ENCODE data around the gene CSPG4.
"Not testable (repeated sequence)": the region's sequence is repeated elsewhere in the genome, so short reads cannot be mapped to it uniquely, and the experiment has no call there.

CSPG4 gene

GRCh38 chr15:75682181-75683135 is 30.2 kb downstream of the CSPG4 start:
- H3K4me3 Mint-ChIP-seq: no peak overlapping the region
- H3K4me1 Mint-ChIP-seq (ENCODE audit: low read depth): no peaks in the 10 kb centered on the region
- H3K36me3 Mint-ChIP-seq (ENCODE audit: low read depth): no peaks in the 10 kb centered on the region
- peaks cover 6% of the 10 kb centered on the region for H3K27me3 Mint-ChIP-seq (ENCODE audit: low read depth)
- H3K9me3 Mint-ChIP-seq: no peaks in the 10 kb centered on the region
- H3K27ac Mint-ChIP-seq: no peak overlapping the region

- H3K4me1 Mint-ChIP-seq (ENCODE audit: low read depth): no peaks in the 10 kb centered on the region
- H3K27ac Mint-ChIP-seq: no peak overlapping the region
- no peaks in the 10 kb centered on the region for H3K36me3 Mint-ChIP-seq (ENCODE audit: low read depth)
- no peaks in the 10 kb centered on the region for H3K9me3 Mint-ChIP-seq
- peaks cover 6% of the 10 kb centered on the region for H3K27me3 Mint-ChIP-seq (ENCODE audit: low read depth)
- H3K4me3 Mint-ChIP-seq: no peak overlapping the region
Observed at GRCh38 chr15:75680007-75680789, 32.5 kb downstream of the CSPG4 start.

GRCh38 chr15:75678324-75678690 is 34.3 kb downstream of the CSPG4 start:
- not testable (repeated sequence) for H3K4me3 Mint-ChIP-seq; H3K4me1 Mint-ChIP-seq (ENCODE audit: low read depth); H3K36me3 Mint-ChIP-seq (ENCODE audit: low read depth); H3K27ac Mint-ChIP-seq; H3K9me3 Mint-ChIP-seq; H3K27me3 Mint-ChIP-seq (ENCODE audit: low read depth)

- Mint-ChIP-seq H3K4me1 (ENCODE audit: low read depth) (no peaks in the 10 kb centered on the region), H3K36me3 (ENCODE audit: low read depth) (no peaks in the 10 kb centered on the region)
Observed at GRCh38 chr15:75677465-75678323, 35.0 kb downstream of the CSPG4 start.

GRCh38 chr15:75676688-75677464 is 35.8 kb downstream of the CSPG4 start:
- Mint-ChIP-seq H3K4me3 (no peak overlapping the region), H3K27me3 (ENCODE audit: low read depth) (peaks cover 6% of the 10 kb centered on the region), H3K36me3 (ENCODE audit: low read depth) (no peaks in the 10 kb centered on the region), H3K9me3 (no peaks in the 10 kb centered on the region), H3K4me1 (ENCODE audit: low read depth) (no peaks in the 10 kb centered on the region), H3K27ac (no peak overlapping the region)

More at GRCh38 chr15:75677465-75678323, 35.0 kb downstream of the CSPG4 start:
- peaks cover 6% of the 10 kb centered on the region for H3K27me3 Mint-ChIP-seq (ENCODE audit: low read depth)
- H3K9me3 Mint-ChIP-seq: no peaks in the 10 kb centered on the region
- H3K4me3 Mint-ChIP-seq: no peak overlapping the region
- H3K27ac Mint-ChIP-seq: no peak overlapping the region

GRCh38 chr15:75675579-75676404 is 36.9 kb downstream of the CSPG4 start:
- no peak overlapping the region for H3K27ac Mint-ChIP-seq
- no peak overlapping the region for H3K4me3 Mint-ChIP-seq
- H3K9me3 Mint-ChIP-seq: no peaks in the 10 kb centered on the region
- H3K27me3 Mint-ChIP-seq (ENCODE audit: low read depth): peaks cover 6% of the 10 kb centered on the region
- H3K36me3 Mint-ChIP-seq (ENCODE audit: low read depth): no peaks in the 10 kb centered on the region
- no peaks in the 10 kb centered on the region for H3K4me1 Mint-ChIP-seq (ENCODE audit: low read depth)

GRCh38 chr15:75674366-75674765 is 38.3 kb downstream of the CSPG4 start:
- Mint-ChIP-seq H3K9me3 (no peaks in the 10 kb centered on the region), H3K36me3 (ENCODE audit: low read depth) (no peaks in the 10 kb centered on the region), H3K27me3 (ENCODE audit: low read depth) (peaks cover 6% of the 10 kb centered on the region), H3K27ac (no peak overlapping the region), H3K4me1 (ENCODE audit: low read depth) (no peaks in the 10 kb centered on the region), H3K4me3 (no peak overlapping the region)

GRCh38 chr15:75673426-75674235 is 39.0 kb downstream of the CSPG4 start:
- no peaks in the 10 kb centered on the region for H3K36me3 Mint-ChIP-seq (ENCODE audit: low read depth)
- H3K27me3 Mint-ChIP-seq (ENCODE audit: low read depth): peaks cover under 1% of the 10 kb centered on the region
- H3K4me3 Mint-ChIP-seq: no peak overlapping the region
- no peaks in the 10 kb centered on the region for H3K9me3 Mint-ChIP-seq
- H3K4me1 Mint-ChIP-seq (ENCODE audit: low read depth): no peaks in the 10 kb centered on the region
- no peak overlapping the region for H3K27ac Mint-ChIP-seq

GRCh38 chr15:75672646-75673425 is 39.8 kb downstream of the CSPG4 start:
- Mint-ChIP-seq H3K9me3 (no peaks in the 10 kb centered on the region), H3K4me1 (ENCODE audit: low read depth) (no peaks in the 10 kb centered on the region), H3K27ac (no peak overlapping the region), H3K4me3 (no peak overlapping the region), H3K36me3 (ENCODE audit: low read depth) (no peaks in the 10 kb centered on the region), H3K27me3 (ENCODE audit: low read depth) (no peaks in the 10 kb centered on the region)

GRCh38 chr15:75671730-75672602 is 40.7 kb downstream of the CSPG4 start:
- H3K9me3 Mint-ChIP-seq: no peaks in the 10 kb centered on the region
- H3K4me3 Mint-ChIP-seq: no peak overlapping the region
- H3K4me1 Mint-ChIP-seq (ENCODE audit: low read depth): no peaks in the 10 kb centered on the region
- H3K27me3 Mint-ChIP-seq (ENCODE audit: low read depth): no peaks in the 10 kb centered on the region
- no peaks in the 10 kb centered on the region for H3K36me3 Mint-ChIP-seq (ENCODE audit: low read depth)
- H3K27ac Mint-ChIP-seq: no peak overlapping the region

- Mint-ChIP-seq H3K4me1 (ENCODE audit: low read depth) (peaks cover 5% of the 10 kb centered on the region), H3K36me3 (ENCODE audit: low read depth) (no peaks in the 10 kb centered on the region), H3K4me3 (no peak overlapping the region), H3K27me3 (ENCODE audit: low read depth) (no peaks in the 10 kb centered on the region), H3K9me3 (no peaks in the 10 kb centered on the region), H3K27ac (no peak overlapping the region)
Observed at GRCh38 chr15:75669879-75670212, 42.8 kb downstream of the CSPG4 start.

All from T-helper 1 cell treated with Interleukin-12 subunit alpha and Interleukin-12 subunit beta and Interleukin-4 antibody, amounts not matched to agents 30 μg/mL and 1 μg/mL, for 36 hours (primary cell).